HG03060 (cell line): ENCODE results near the gene TBC1D19.

Source experiments
- ATAC-seq: cut with Tn5 transposase; IDR thresholded peaks from one replicate; pipeline ENCODE4 v1.9.1; 2021; ENCODE audit warnings: low read depth, moderate number of reproducible peaks; ENCODE audit not compliant: unreplicated experiment

The TBC1D19 gene

GRCh38 chr4:26804925-26805324, 221.0 kb downstream of the TBC1D19 start:
- ATAC-seq, result no peak
